ENCODE results near the gene MLXIP.

MLXIP gene

DNA sequence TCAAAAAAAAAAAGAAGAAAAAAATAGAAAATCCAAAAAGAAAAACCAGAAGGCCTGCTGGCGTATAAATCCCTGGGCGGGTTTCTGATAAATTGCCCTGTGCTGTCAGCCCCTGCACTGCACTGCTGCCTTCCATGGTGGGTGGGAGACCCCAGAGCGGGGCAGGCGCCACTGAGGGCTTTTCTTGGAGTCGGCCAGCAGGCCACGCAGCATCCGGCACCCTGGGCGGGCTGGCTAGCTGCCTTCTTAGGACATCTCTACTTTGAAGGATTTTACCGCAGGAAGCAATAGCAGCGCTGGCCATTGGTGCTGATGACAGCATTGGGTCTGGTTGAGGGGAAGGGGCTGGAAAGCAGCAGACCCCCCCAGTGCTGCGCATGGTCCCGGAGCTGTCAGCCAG is 66.3 kb downstream of the MLXIP start:
- no peak overlapping the region for H3K4me3 ChIP-seq (ENCODE audit: low read length)
- TF ChIP-seq, protein P1, sequence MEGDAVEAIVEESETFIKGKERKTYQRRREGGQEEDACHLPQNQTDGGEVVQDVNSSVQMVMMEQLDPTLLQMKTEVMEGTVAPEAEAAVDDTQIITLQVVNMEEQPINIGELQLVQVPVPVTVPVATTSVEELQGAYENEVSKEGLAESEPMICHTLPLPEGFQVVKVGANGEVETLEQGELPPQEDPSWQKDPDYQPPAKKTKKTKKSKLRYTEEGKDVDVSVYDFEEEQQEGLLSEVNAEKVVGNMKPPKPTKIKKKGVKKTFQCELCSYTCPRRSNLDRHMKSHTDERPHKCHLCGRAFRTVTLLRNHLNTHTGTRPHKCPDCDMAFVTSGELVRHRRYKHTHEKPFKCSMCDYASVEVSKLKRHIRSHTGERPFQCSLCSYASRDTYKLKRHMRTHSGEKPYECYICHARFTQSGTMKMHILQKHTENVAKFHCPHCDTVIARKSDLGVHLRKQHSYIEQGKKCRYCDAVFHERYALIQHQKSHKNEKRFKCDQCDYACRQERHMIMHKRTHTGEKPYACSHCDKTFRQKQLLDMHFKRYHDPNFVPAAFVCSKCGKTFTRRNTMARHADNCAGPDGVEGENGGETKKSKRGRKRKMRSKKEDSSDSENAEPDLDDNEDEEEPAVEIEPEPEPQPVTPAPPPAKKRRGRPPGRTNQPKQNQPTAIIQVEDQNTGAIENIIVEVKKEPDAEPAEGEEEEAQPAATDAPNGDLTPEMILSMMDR (conservative IDR thresholded peaks at IDR 0.05; ENCODE audit: low read depth, low read length) = no peak
- no peak for DNase-seq (ENCODE audit: low read depth)

DNA sequence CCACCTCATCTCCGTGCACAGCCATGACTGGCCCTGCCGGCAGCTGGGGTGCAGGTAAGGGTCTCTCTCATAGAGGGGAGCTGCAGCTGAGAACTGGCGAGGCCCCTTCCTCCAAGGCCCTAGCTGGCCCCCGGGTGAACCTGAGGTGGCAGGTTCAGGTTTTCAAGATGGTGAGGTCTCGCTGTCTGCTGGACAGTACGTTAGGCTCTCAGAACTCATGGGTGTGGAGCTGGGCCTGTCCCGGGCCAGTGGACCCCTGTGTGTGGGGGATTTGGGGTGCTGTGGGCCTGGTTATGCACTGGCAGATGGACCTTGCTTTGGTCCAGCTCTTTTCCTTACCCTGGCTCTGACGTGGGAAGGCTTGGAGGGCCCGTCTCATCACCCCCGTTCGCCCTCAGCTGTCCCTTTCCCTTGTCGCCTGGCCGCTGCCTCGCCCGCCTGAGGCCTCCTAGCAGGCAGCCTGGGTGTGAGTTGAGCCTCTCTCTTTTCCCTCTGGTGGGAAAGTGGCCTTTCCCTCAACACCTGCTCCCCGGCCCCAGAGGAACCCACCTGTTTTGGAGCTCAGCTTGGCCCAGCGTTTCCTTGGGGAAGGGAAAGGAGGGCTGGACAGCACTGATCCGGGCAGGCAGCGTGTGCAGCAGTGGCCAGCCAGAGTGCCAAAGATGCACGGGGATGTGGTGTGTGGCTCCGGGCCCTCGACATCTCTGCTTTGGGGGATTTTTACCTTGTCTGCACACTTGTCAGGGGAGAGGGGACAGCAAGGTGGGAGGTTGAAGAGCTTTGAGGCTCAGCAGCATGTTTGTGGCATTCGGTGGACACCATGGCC is 67.2 kb downstream of the MLXIP start:
- TF ChIP-seq, protein P1 (conservative IDR thresholded peaks at IDR 0.05; ENCODE audit: low read depth, low read length) = no peak
- no peak overlapping the region for H3K4me3 ChIP-seq (ENCODE audit: low read length)
- no peak for DNase-seq (ENCODE audit: low read depth)

DNA sequence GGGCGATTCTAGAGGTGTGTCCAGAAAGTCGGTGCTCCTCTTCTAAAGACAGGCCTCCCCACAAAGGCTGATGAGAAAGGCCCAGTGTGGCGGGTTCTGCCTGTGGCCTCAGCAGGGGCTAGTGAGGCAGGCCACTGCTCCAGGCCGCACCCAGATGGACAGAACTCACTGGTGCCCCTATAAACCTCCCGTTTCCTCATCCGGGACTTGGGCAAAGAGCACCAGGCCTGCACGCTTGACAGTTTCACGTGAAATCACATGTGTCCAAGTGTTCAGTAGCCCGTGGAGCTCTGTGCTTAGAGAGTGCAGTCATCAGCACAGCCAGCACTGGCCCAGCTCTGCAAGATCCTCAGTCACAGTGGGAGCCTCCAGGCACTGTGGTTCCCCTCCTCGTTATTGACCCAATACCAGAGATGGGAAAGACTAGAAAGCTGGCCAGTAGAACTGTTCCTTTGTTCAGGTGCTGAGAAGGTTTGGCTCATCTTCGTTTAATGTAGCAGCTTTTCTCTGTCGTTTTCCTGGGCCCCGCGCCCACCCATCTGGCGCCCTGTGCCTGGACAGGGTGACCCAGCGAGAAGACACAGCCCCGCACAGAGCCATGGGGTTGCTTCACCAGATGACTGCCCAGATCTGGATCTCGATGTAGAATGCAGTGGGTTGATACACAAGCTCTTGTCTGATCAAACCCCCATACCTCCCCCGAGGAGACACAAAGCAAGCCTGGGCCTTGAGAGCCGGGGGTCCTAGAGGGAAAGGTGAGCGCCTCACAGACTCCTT is 69.1 kb downstream of the MLXIP start:
- no peak overlapping the region for H3K4me3 ChIP-seq (ENCODE audit: low read length)
- TF ChIP-seq, protein P1 (conservative IDR thresholded peaks at IDR 0.05; ENCODE audit: low read depth, low read length) = no peak
- DNase-seq (ENCODE audit: low read depth) = no peak

DNA sequence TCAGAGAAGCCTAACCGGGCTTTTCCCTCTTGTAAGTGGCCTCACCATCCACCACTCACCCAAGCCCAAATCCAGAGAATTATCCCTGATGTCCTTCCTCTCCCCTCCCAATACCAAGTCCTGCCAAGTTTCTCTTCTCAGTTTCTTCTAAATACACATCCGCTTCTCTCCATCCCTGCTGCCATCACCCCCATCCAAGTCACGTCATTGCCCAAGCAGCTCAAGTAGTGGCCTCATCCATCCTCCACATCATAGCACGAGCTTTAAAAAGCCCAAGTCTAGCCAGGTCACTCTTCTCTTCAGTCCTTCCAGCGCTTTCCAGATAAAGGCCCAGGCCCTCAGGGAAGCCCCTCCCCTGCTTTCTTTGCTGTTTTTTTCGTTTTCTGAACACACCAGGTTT is 70.1 kb downstream of the MLXIP start:
- DNase-seq (ENCODE audit: low read depth) = no peak
- TF ChIP-seq, protein P1 (conservative IDR thresholded peaks at IDR 0.05; ENCODE audit: low read depth, low read length) = no peak
- no peak overlapping the region for H3K4me3 ChIP-seq (ENCODE audit: low read length)

DNA sequence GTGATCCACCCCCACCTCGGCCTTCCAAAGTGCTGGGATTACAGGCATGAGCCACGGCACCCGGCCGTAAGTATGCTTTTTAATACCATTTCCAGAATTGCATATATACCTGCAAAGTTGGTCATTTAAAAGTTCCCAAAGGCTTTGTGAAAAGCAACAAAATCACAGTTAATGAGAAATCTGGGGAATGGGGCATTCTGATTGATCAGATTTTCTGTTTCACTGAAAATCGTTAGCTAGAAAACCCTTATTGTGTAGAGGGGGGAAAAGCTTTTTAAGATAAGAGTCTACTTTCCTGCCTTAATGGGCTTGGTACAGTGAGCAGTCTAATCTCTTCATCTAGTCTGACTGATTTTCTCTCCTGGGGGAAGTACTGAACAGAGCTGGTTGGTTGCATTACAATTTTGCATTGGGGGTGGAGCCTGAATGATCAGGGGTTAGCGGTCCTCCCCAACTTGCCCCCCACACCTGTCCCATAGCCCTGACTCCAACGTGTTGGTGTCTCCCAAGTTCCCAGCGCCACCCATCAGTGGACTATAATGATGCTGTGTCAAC is 71.6 kb downstream of the MLXIP start:
- no peak overlapping the region for H3K4me3 ChIP-seq (ENCODE audit: low read length)
- TF ChIP-seq, protein P1 (conservative IDR thresholded peaks at IDR 0.05; ENCODE audit: low read depth, low read length) = no peak
- DNase-seq (ENCODE audit: low read depth) = no peak

DNA sequence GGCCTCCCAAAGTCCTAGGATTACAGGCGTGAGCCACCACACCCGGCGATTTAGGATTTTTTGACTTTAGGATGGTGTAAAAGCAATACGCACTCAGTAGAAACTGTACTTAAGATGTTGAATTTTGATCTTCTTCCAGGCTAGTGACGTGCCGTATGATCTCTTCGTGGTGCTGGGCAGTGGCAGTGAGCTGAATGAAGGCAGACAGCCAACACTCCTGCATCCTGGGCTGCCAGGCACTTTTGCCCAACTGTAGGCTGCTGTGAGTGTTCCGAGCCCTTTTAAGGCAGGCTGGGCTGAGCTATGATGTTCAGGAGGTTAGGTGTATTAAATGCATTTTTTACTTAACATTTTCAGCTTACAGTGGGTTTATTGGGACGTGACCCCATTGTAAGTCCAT is 74.2 kb downstream of the MLXIP start:
- TF ChIP-seq, protein P1 (conservative IDR thresholded peaks at IDR 0.05; ENCODE audit: low read depth, low read length) = no peak
- no peak overlapping the region for H3K4me3 ChIP-seq (ENCODE audit: low read length)
- DNase-seq (ENCODE audit: low read depth) = no peak

Measured in retinal pigment epithelial cell (primary cell).